GM12878 (cell line): ENCODE measurements around the gene CPSF3. TPM values are rescaled to one million over a fixed set of nuclear protein-coding genes. Genes with fewer than 3 reads are reported as not detected.

Experiments
- ATF7 ChIP-seq: fragments of 450-650 bp; IDR thresholded peaks from 2 replicates; pipeline ENCODE4 v1.6.1; 2016; ENCODE audit warnings: low read depth, mild to moderate bottlenecking
- CBX5 ChIP-seq: sonication (generic); IDR thresholded peaks from 2 replicates; pipeline ENCODE4 v1.6.1; 2016; ENCODE audit warnings: low read depth, moderate library complexity, mild to moderate bottlenecking, inconsistent platforms
- CHD1 ChIP-seq: IDR thresholded peaks from 2 replicates; pipeline ENCODE4 v1.6.1; 2012; ENCODE audit warnings: low read depth, low read length, improper control_type of control experiment
- DPF2 ChIP-seq: fragments of 450-650 bp; IDR thresholded peaks from 2 replicates; pipeline ENCODE4 v1.6.1; 2017; ENCODE audit warnings: mild to moderate bottlenecking
- GATAD2B ChIP-seq: fragments of 450-650 bp; conservative IDR thresholded peaks from 2 replicates; pipeline ENCODE4 v1.6.1; 2017; ENCODE audit warnings: low read depth, mild to moderate bottlenecking, moderate library complexity
- KAT2A ChIP-seq: conservative IDR thresholded peaks from 2 replicates; pipeline ENCODE4 v1.6.1; 2011; ENCODE audit warnings: low read depth, low read length; ENCODE audit not compliant: control insufficient read depth
- MTA3 ChIP-seq: IDR thresholded peaks from 2 replicates; pipeline ENCODE4 v1.6.1; 2012; ENCODE audit warnings: low read length, inconsistent platforms, borderline replicate concordance
- NR2C1 ChIP-seq: fragments of 450-650 bp; IDR thresholded peaks from 2 replicates; pipeline ENCODE4 v1.6.1; 2017; ENCODE audit warnings: antibody characterized with exemption, mild to moderate bottlenecking, moderate library complexity
- PAX8 ChIP-seq: fragments of 450-650 bp; IDR thresholded peaks from 2 replicates; pipeline ENCODE4 v1.6.1; 2017; ENCODE audit warnings: mild to moderate bottlenecking, moderate library complexity
- PBX3 ChIP-seq: IDR thresholded peaks from 2 replicates; pipeline ENCODE4 v1.6.1; 2011; ENCODE audit warnings: mild to moderate bottlenecking, low read depth, low read length, moderate library complexity; ENCODE audit not compliant: insufficient replicate concordance
- PML ChIP-seq: IDR thresholded peaks from 2 replicates; pipeline ENCODE4 v1.6.1; 2012; ENCODE audit warnings: low read length, inconsistent platforms
- POLR2A ChIP-seq: IDR thresholded peaks from 2 replicates; pipeline ENCODE4 v1.6.1; 2011; ENCODE audit warnings: low read depth, mild to moderate bottlenecking, low read length
- POLR2AphosphoS5 ChIP-seq: IDR thresholded peaks from 2 replicates; pipeline ENCODE4 v1.6.1; 2011; ENCODE audit warnings: mild to moderate bottlenecking, low read length, inconsistent platforms
- RBBP5 ChIP-seq: fragments of 200-600 bp; sonication (generic); conservative IDR thresholded peaks from 2 replicates; pipeline ENCODE4 v1.6.1; 2016
- SIX5 ChIP-seq: IDR thresholded peaks from 2 replicates; pipeline ENCODE4 v1.6.1; 2011; ENCODE audit warnings: mild to moderate bottlenecking, low read depth, low read length, moderate library complexity; ENCODE audit not compliant: severe bottlenecking
- SKIL ChIP-seq: fragments of 450-650 bp; IDR thresholded peaks from 2 replicates; pipeline ENCODE4 v1.6.1; 2017; ENCODE audit warnings: mild to moderate bottlenecking, low read depth, inconsistent platforms; ENCODE audit not compliant: poor library complexity, severe bottlenecking
- SRF ChIP-seq, 2 experiments: IDR thresholded peaks; 2 replicates each; pipeline ENCODE4 v1.6.1; 2011; ENCODE audit warnings: low read depth in 2 of 2, low read length in 2 of 2, mild to moderate bottlenecking in 1 of 2, moderate library complexity in 1 of 2
- ZBTB11 ChIP-seq: fragments of 450-650 bp; formaldehyde crosslinking; IDR thresholded peaks from 2 replicates; pipeline ENCODE4 v1.5.0; 2022; ENCODE audit warnings: mild to moderate bottlenecking, missing genetic modification characterization
- polyA plus RNA-seq, 11 experiments: library from polyadenylated mRNA; depleted of rRNA in 4 of 11; unstranded in 6 of 11; stranded (reverse) in 5 of 11; fragments of >200 nt; fragmentation: Nextera tagmentation in 4 of 11; fragmentation: Illumina TruSeq in 1 of 11; extraction: Ambion mirVana in 4 of 11; extraction: Trizol in 1 of 11; gene quantifications; 1 replicate in 1 of 11; 2 replicates in 10 of 11; pipeline versions ENCODE4 v1.2.1 to v1.2.3, GENCODE V29; 2011 to 2016; ENCODE audit warnings: inconsistent platforms in 2 of 11, missing spikeins in 2 of 11, low read depth in 1 of 11
- total RNA-seq, 4 experiments: library from RNA; depleted of rRNA in 3 of 4; stranded (reverse); fragments of >200 nt in 3 of 4; fragmentation: Illumina TruSeq in 1 of 4; extraction: Trizol in 1 of 4; gene quantifications; 2 replicates each; pipeline versions ENCODE4 v1.2.1 to v1.2.3, GENCODE V29; 2013 to 2021
- TF ChIP-seq, protein P1 (sequence below): fragments of 450-650 bp; formaldehyde crosslinking; IDR thresholded peaks from 2 replicates; pipeline ENCODE4 v1.4.0; 2020; ENCODE audit warnings: mild to moderate bottlenecking, moderate library complexity

CPSF3 gene
- total and polyA plus RNA-seq, 10 of the 15 experiments (the other 5 are each of a cell fraction or from before 2014, with no cell fraction given) = 34.5 to 108 (median 76.1) TPM

- no peak for TF ChIP-seq ZBTB11 (CRISPR knock-in tag)
- TF ChIP-seq, protein P1, sequence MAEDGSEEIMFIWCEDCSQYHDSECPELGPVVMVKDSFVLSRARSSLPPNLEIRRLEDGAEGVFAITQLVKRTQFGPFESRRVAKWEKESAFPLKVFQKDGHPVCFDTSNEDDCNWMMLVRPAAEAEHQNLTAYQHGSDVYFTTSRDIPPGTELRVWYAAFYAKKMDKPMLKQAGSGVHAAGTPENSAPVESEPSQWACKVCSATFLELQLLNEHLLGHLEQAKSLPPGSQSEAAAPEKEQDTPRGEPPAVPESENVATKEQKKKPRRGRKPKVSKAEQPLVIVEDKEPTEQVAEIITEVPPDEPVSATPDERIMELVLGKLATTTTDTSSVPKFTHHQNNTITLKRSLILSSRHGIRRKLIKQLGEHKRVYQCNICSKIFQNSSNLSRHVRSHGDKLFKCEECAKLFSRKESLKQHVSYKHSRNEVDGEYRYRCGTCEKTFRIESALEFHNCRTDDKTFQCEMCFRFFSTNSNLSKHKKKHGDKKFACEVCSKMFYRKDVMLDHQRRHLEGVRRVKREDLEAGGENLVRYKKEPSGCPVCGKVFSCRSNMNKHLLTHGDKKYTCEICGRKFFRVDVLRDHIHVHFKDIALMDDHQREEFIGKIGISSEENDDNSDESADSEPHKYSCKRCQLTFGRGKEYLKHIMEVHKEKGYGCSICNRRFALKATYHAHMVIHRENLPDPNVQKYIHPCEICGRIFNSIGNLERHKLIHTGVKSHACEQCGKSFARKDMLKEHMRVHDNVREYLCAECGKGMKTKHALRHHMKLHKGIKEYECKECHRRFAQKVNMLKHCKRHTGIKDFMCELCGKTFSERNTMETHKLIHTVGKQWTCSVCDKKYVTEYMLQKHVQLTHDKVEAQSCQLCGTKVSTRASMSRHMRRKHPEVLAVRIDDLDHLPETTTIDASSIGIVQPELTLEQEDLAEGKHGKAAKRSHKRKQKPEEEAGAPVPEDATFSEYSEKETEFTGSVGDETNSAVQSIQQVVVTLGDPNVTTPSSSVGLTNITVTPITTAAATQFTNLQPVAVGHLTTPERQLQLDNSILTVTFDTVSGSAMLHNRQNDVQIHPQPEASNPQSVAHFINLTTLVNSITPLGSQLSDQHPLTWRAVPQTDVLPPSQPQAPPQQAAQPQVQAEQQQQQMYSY (CRISPR knock-in tag) = no peak
- no peak for TF ChIP-seq PML
- TF ChIP-seq NR2C1 = no peak
- TF ChIP-seq RBBP5 = no peak
- TF ChIP-seq ATF7 = no peak
- no peak for TF ChIP-seq PAX8
- no peak for TF ChIP-seq SKIL
- TF ChIP-seq KAT2A = no peak
- no peak for TF ChIP-seq CBX5
- TF ChIP-seq GATAD2B = no peak
- TF ChIP-seq POLR2A = peak; percentile 10; the same call in 1 of the 2 replicates
- peak; percentile 95 for TF ChIP-seq PBX3
- peak; percentile 92; the same call in 1 of the 2 replicates for TF ChIP-seq DPF2
- TF ChIP-seq POLR2AphosphoS5 = peak; percentile 18; the same call in 1 of the 2 replicates
- no peak for TF ChIP-seq SIX5
- no peak for TF ChIP-seq SRF (IDR thresholded peaks at IDR 0.05; ENCODE audit: low read depth in 2 of 2, low read length in 2 of 2)
- no peak for TF ChIP-seq CHD1
- no peak for TF ChIP-seq MTA3
These were observed 944 bp upstream of the CPSF3 start (continued) for GRCh38 chr2:9422321-9423099.
